GM19438 (cell line): ENCODE measurements around the gene PRR22.
A peak's percentile ranks its signal among the peaks of the same experiment; 100 is the strongest.
"Not testable (repeated sequence)": the region's sequence is repeated elsewhere in the genome, so short reads cannot be mapped to it uniquely, and the experiment has no call there.

Experiments used
- ATAC-seq: cut with Tn5 transposase; IDR thresholded peaks from one replicate; pipeline ENCODE4 v1.9.1; 2021; ENCODE audit warnings: low read depth; ENCODE audit not compliant: unreplicated experiment

PRR22 gene

DNA sequence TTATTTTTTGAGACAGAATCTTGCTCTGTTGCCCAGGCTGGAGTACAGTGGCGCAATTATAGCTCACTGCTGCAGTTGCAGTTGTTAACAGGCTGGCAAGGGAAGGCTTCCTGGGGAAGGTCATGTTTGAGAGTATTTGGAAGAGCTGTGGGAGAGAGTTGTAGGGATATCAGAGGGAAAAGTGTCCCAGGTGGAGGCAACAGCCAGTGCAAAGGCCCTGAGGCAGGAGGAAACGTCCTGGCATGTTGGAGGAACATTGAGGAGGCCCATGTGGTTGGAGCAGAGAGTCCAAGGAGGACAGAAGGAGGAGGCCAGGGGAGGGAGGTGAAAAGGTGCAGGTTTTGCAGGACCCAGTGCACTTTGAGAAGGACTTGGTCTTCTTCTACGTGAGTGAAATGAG is 8.6 kb upstream of the PRR22 start:
- no peak for ATAC-seq

DNA sequence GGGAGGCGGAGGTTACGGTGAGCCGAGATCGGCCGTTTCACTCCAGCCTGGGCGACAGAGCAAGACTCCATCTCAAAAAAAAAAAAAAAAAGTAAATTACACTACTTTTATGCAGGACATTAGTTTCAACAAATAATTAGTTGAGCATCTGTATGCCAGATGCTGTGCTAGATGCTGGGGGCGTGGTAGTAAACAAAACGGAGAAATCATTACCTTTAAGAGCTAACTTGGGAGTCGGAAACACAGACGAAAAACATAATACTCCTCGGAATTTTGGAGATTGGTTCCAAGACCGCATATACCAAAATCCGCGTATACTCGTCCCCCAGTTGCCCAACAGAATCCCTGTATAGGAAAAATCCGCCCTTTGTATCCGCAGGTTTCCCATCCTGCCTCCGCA is 7.7 kb upstream of the PRR22 start:
- ATAC-seq = no peak

DNA sequence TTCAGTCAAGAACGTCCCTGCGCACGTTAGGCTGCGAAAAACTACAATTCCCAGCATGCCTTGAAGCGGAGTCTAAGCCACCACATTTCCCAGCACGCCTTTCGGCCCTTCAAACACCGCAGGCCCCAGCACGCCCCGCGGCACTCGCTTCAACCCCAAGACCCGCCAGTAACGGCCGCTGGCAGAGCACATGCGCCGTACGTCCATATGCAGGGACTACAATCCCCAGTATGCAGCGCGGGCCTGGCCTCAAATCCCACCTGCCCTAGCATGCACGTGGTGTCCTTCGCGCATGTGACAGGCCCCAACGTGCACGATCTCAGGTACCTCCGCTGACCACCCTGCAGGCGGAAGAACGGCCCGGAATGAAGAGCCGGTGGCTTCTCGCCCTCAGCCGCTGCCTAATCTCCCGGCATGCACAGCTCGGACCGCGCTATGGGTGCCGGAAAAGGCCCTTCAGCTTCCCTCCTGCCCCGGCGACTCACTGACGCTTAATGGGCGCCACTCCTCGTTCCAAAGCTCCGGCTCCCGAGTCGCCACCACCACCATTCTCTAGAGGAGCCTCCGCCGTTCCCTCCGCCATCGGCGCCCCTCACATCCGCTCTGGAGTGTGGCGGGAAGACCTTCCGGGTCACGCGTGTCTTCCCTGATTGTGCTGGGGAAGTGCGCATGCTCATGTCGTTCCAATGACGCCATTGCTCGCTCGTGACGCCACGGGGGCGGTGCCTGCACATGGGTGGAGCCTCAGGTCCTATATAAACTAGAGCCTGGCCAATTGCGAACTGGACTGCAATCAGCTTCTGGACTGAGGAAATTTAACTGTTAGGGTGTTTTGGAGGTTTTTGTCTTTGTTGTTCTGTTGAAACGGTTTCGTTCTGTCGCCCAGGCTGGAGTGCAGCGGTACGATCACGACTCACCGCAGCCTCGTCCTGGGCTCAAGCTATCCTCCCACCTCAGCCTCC is 6.3 kb upstream of the PRR22 start, which contains the start of gene DUS3L:
TSS of gene DUS3L (minus strand) at position 605 of the 962 bp plus-strand sequence. CDS start at position 583, 22 bp downstream.
- ATAC-seq = peak; percentile 80

DNA sequence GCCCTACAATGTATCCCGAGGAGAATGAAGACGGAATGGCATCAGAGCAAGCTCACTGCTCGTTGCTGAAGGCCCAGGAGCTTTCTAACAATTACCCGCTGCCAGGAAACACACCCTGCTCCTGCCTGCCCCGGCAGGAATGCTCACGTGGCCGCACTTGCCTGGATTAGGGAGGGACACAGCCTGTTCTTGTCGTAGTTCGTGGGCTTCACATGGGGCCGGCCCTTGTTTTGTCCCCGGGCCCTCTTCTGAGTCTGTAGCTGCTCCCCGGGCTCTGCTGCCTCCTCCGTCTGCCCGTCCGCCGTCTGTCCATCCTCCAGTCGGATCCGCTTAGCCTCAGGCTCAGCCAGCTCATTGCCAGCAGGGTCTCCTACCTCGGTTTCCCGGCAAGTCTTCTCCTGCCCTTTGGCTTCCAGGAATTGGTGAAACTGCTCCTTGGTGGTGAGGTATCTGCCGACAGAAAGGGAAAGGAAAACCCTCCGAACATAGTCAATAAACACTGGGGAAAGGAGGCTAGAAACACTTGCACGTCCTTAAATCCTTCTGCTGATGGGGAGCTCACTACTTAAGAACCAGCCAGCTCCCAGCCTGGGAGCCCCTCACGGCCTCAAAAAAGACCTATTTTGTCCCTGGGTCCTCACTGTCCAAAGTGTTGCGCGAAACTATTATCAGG is 5.5 kb upstream of the PRR22 start:
- no peak for ATAC-seq

DNA sequence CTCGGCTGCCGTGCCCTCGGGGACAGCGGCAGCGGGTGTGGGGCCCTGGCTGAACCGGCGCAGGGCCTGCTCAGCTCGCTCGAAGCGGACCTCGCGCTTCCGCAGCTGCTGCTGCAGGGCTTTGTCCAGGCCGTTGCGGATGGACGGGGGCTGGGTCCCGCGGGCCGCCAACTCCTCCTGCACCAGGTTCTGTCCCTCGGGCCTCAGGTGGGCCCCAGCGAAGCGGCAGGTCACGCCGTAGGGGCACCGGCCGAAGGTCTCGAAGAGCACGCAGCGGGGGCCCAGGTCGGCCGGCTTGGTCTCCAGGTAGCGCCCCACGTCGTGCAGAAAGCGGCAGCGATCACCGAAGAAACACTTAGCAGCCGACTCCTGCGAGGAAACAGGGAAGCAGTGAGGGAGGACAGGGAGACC is 4.8 kb upstream of the PRR22 start:
- no peak for ATAC-seq

DNA sequence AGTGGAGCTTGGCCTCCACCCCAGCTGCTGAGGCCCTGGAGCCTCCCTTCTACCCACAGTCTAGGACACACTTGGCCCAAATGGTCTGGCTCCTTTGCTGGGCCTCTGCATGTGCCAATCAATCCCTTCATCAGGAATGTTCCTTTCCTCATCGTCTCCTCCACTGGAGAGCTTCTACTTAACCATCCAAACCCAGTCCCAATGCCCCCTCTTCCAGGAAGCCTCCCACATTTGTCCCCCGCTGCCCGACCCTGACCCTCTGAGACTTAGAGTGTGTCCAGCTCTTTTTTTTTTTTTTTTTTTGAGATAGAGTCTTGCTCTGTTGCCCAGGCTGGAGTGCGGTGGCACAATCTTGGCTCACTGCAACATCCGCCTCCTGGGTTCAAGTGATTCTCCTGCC is 3.9 kb upstream of the PRR22 start:
- ATAC-seq = no peak

DNA sequence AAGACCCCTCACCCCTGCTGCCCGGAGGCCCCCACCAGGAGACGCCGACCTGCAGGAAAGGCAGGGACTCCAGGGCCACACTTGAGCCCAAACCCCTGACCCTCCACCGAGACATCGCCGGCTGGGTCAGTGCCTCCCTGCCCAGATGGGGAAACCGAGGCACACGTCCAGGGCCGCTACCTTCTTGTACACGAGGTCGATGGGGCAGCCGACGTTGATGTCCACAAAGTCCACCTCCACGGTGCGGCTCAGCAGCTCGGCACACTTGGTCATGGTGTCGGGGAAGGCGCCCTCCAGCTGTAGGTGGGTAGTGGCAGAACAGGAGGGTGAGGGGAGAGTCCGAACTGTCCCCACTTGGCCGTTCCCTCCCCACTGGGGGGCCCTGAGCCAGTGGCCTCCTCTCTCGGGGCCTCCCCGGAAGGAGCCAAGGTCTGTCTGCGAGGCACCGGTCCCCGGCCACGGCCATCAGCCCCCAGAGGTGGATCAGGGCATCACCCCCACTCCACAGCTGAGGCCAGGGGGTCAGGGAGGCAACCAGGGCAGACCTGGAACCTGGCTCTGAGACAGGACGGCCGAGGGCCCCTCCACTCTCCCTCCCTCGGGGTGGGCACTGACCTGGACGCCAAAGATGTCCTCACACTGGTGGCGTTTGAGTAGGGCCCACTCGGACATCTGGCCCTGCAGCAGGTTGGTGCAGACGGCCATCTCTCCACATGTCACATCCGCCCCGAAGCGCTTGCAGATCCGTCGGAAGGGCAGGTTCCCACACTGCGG is 3.0 kb upstream of the PRR22 start:
- no peak for ATAC-seq

DNA sequence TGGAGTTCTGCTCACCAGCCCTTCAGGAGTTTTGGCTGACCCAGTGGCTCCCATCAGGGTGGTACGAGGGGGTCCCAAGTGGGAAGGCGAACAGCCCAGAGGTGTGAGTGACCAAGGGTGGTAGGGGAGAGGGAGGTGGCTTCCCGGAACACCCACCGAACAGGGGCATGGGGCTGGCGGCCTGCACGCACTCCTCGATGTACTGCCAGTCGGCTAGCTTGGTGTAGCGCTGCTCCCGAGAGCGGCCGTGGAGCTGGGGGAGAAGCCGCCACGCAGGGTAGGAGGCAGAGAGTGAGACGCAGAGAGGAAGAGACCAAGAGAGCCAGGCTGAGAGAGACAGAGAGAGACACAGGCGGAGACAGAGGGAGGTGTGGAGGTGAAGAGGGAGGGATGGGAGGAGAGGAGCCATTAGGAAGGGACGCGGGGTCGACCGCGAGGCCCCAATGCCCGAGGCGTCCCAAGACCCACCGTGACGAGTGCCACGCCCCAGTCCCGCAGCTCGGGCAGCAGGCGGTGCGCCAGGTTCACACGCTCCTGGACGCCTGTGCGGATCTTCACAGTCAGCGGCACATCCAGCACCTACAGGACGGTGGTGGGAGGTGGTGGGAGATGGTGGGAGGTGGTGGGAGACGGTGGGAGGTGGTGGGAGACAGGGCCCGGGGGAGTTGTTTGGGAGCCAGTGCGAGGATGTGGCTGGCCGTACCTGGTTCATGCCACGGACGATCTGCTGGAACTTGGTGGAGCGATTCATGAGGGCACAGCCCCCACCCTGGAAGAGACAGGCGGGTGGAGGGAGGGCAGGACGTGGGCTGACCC is 2.3 kb upstream of the PRR22 start:
- no peak for ATAC-seq

DNA sequence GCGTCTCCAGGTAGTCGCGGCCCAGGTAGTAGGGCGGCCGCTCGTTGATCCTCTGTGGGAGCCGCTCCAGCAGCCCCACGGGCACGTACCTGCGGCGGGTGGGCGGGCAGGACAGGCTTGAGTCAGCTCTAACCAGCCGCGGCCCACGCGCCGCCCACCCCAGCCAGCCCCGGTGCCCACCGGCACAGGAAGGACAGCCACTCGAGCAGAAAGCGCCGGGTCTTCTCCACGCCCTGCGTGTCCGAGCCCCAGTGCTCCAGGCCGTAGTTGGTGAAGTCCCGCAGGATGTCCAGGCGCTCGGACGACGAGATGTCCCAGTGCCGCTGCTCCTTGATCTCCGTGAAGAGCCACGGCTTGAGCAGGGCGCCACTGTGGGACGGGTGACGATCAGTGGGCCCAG is 877 bp upstream of the PRR22 start:
- no peak for ATAC-seq

DNA sequence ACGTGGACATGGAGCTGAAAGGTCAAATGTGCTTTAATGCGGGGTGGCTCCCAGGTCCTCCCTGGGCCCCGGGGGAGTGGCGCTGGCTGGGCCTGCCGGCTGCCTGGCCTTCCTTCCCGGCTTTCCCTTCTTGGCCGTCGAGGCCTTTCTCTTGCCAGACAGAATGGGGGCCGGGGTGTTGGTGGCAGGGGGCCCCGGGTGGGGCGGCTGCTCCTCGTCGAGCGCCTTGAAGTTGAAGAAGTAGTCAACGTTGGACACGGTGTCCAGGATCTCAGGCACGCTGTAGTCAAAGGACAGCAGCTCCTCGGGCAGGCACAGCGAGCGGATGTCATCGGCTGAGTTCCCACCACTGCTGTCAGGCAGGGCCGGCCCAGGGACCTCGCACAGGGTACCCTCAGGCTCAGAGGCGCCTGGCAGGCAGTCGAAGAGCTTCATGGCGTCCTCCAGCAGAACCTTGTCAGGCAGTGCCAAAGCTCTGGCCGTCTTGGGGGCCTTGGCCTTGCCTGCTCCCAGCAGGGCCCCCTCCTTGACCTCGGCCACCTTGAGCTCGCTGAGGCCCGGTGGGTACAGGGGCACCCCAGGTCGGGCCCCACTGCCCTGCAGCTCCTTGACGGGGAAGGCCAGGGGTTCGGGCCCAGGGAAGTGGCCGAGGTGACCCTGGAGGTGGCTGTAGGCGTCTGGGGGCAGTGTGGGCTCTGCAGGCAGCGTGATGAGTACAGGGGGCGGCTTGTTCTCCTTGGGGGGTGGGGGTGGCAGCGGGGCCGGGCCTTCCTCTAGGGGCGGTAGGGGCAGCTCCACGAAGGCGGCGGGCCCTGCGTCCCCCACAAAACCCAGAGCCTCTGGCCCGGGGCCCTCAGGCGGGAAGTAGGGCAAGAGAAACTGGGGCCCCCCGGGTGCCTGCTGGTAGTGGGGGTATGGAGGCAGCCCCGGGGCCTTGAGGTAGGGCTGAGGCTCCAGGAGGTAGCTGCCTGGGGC is 1.3 kb downstream of the PRR22 start:
- no peak for ATAC-seq

DNA sequence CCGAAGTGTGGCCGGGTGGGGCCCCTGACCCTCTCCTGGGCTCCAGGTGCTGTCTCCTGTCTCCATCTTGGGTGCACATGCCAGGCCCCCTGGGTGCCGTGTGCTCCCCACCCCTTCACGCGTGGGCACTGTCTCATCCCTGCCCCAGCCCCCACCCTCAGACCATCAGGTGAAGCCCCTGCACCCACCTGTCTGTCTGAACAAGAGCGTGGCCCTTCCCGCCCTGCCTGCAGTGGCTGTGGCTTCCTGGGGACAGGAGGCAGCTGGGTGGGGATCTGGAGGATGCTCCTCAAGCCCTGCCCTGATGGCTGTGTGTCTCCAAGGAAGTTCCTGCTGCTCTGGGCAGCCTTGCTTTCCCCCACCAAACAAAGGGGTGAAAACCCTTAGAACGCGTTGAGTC is 2.2 kb downstream of the PRR22 start:
- ATAC-seq = no peak

DNA sequence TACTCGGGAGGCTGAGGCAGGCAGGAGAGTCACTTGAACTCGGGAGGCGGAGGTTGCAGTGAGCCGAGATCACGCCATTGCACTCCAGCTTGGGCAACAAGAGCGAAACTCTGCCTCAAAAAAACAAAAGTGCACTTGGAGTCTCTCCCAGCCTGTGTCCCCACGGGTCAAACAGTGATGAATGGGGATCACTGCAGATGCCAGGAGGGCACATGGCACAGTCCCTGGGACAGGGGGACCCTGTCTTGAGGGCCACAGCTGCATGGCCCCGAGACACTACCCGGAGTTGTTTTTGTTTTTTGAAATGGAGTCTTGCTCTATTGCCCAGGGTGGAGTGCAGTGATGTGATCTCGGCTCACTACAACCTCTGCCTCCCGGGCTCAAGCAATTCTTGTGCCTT is 3.6 kb downstream of the PRR22 start:
- ATAC-seq = not testable (repeated sequence)

DNA sequence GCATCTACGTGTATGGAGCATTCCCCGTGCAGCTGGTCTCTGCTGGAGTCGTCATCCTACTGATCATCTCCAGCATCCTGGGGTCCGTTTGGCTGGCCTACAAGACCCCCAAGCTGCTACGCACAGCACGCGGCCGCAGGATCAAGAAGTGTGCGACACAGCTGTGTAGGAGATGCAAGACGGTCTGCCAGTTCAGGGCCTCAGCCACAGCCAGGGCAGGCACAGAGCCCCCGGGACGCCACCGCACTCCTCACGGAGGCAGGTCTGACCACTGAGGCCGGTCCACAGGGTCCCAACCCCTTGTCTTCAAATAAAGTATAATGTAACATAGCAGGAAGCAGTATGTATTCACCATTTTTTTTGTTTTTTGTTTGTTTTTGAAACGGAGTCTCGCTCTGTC is 6.1 kb downstream of the PRR22 start:
- no peak for ATAC-seq

DNA sequence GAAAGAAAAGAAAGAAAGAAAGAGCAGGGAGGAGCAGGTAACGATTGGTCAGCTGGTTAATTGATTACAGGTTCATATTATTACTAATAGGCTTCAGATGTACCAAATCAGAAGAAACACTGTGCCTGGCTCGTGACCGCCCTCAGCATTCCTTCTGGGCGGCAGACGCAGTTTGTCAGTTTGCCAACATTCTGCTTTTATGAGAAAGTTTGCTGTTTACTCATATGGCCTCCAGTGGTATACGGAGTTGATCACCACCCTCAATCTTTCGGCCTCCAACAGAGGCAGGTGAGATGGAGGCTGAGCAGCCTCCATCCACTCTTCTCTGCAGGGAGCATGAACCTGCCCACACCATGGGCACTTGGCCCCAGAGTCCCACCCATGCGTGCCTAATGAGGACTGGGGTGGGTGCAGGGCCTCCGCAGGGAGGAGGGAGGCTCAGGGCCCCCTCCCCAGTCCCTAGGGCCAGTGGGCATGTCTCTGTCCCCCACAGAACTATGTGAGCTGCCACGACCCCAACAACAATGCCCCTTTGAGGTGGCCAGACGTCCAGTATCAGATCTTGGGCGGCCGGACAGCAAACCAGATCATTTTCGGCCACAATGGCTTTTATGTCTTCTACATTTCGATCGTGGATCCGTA is 8.8 kb downstream of the PRR22 start:
- no peak for ATAC-seq

DNA sequence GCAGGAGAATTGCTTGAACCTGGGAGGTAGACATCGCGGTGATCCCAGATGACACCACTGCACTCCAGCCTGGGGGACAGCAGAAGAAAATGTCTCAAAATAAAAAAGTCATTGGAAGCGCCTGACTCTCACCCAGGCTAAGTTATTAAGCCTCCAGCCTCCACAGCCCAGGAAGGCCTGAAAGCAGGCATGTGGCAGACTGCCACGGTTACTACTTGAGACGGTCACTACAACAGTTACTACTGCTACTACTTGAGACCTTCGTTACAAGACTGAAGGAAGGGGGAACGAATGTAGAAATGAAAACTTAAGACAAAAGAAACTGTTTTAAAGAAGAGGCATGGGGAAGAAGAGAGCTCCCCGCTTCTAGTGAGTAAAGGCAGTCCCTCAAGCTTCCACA is 9.6 kb downstream of the PRR22 start:
- ATAC-seq = no peak

DNA sequence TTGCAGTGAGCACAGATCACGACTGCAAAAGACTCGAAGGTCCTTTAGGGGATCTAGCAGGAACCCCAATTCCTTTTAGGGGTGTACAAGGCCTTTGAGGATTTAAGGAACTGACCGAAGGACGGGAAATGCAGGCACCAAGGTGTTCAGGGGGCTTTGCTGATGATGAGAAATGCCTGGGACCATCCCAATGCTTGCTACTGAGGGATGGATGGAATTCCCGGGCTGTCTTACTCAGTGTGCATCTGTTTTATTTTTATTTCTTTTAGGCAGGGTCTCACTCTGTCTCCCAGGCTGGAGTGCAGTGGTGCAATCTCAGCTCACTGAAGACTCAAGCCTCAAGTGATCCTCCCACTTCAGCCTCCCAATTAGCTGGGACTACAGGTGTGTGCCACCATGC is 11.3 kb downstream of the PRR22 start:
- no peak for ATAC-seq

DNA sequence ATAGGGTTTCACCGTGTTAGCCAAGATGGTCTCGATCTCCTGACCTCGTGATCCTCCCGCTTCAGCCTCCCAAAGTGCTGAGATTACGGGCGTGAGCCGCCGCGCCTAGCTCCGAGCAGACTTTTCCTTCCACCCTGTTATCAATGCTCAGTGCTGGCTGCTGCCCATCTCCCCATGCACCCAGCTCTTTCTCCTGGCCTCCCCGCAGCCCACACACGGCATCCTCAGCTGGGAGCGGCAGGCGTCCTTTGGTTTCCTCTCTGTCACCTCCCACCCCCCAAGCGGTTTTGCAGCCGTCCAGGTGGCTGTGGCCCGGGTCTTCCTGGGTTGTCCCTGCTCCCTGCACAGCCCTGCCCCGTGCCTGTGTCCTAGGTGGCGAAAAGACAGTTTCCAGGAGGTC is 12.1 kb downstream of the PRR22 start:
- ATAC-seq = no peak

DNA sequence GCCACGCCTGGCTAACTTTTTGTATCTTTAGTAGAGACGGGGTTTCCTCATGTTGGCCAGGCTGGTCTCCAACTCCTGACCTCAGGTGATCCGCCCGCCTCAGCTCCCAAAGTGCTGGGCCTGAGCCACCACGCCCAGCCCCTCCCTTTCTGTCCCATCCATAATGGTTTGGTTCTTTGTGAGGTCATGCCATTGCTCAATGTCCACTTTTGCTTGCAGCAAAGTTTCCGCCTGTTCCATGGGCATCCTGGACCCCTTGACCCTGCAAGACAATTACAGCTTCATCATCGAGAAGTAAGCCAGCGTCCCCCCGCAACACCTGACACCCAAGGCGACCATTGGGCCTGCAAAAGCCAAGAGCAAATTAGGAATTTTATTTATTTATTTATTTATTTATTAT is 16.6 kb downstream of the PRR22 start:
- no peak for ATAC-seq

DNA sequence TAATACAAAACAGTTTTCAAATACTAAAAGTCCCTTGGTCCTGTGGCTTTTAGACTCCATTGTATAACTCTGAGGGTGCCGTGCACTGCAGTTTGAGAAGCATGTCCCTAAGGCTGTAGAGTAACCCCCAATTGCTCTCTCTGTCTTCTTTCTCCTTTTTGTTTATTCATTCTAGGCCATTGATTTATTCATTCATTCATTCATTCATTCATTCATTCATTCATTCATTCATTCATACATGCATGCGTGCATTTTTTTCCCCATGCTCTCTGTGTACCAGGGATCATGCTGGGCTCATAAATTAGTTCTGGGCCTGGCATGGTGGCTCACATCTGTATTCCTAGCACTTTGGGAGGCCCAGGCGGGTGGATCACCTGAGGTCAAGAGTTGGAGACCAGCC is 19.3 kb downstream of the PRR22 start:
- ATAC-seq = no peak
